Thyroid gland (tissue), 4 donors: ENCODE measurements around the gene POLR1H. TPM values are rescaled to one million over a fixed set of nuclear protein-coding genes. Genes with fewer than 3 reads are reported as not detected.

Experiments
- DNase-seq, 2 donors: peaks; one replicate each; pipeline ENCODE4 v3.0.0-alpha.2; 2019
- H3K27ac ChIP-seq, 3 donors: fragments of 200-600 bp; sonication (generic); 1 replicate in 2 of 3; 2 replicates in 1 of 3; pipeline ENCODE4 v1.5.1; 2016 to 2019; ENCODE audit warnings: mild to moderate bottlenecking in 1 of 3, moderate library complexity in 1 of 3
- H3K27me3 ChIP-seq: fragments of 200-600 bp; sonication (generic); one replicate; pipeline ENCODE4 v1.5.1; 2019
- H3K36me3 ChIP-seq, 2 donors: fragments of 200-600 bp; sonication (generic); one replicate each; pipeline ENCODE4 v1.5.1; 2016 to 2019
- H3K4me1 ChIP-seq, 2 donors: fragments of 200-600 bp; sonication (generic); one replicate each; pipeline ENCODE4 v1.5.1; 2017 to 2019
- H3K4me3 ChIP-seq, 3 donors: fragments of 200-600 bp; sonication (generic); replicated peaks in 1 of 3; 1 replicate in 2 of 3; 2 replicates in 1 of 3; pipeline ENCODE4 v1.5.1; 2016; ENCODE audit warnings: mild to moderate bottlenecking in 1 of 3
- H3K9me3 ChIP-seq: fragments of 200-600 bp; sonication (generic); one replicate; pipeline ENCODE4 v1.5.1; 2017
- POLR2A ChIP-seq, 2 donors: fragments of 450-650 bp; IDR thresholded peaks; one replicate each; pipeline ENCODE4 v1.6.1; 2017; ENCODE audit warnings: antibody characterized with exemption in 2 of 2, mild to moderate bottlenecking in 2 of 2, moderate library complexity in 1 of 2
- WGBS, 2 donors: methylation state at CpG; one replicate each; pipeline ENCODE4 v1.1.5; 2017; 5-methylcytosine and 5-hydroxymethylcytosine counted together
- intact Hi-C: fragments of 100-400 bp; cut with DNase I; formaldehyde crosslinking; loops from one replicate; pipeline ENCODE4 v1.15.1; 2023
- total RNA-seq, 4 donors: library from RNA; depleted of rRNA; stranded (reverse); fragments of >200 nt; gene quantifications; one replicate each; pipeline ENCODE4 v1.2.3, GENCODE V29; 2016
- TF ChIP-seq, protein P1 (sequence below), 6 experiments: fragments of 200-600 bp in 3 of 6; fragments of 450-650 bp in 3 of 6; sonication (generic) in 3 of 6; IDR thresholded peaks; one replicate each; pipeline ENCODE4 v1.5.1; 2016 to 2019; ENCODE audit warnings: antibody characterized with exemption in 6 of 6, mild to moderate bottlenecking in 2 of 6, inconsistent platforms in 1 of 6, moderate library complexity in 1 of 6

The POLR1H gene
- total RNA-seq, 4 donors from 2014 or later: 9.3 to 26.5 (median 12.2) TPM

- Histone ChIP-seq H3K4me1 (peaks cover 16 to 23% of the 10 kb centered on the region in 2 donors), H3K27me3 (peaks cover 11% of the 10 kb centered on the region), H3K4me3 (peak overlapping the region; percentile 46 to 70 (median 50)), H3K27ac (peak overlapping the region in 2 of 3 donors; percentile 77 to 81), H3K9me3 (no peaks in the 10 kb centered on the region), H3K36me3 (peaks cover 8 to 9% of the 10 kb centered on the region in 2 donors)
- TF ChIP-seq POLR2A (IDR thresholded peaks at IDR 0.05): no peak
- TF ChIP-seq, protein P1, sequence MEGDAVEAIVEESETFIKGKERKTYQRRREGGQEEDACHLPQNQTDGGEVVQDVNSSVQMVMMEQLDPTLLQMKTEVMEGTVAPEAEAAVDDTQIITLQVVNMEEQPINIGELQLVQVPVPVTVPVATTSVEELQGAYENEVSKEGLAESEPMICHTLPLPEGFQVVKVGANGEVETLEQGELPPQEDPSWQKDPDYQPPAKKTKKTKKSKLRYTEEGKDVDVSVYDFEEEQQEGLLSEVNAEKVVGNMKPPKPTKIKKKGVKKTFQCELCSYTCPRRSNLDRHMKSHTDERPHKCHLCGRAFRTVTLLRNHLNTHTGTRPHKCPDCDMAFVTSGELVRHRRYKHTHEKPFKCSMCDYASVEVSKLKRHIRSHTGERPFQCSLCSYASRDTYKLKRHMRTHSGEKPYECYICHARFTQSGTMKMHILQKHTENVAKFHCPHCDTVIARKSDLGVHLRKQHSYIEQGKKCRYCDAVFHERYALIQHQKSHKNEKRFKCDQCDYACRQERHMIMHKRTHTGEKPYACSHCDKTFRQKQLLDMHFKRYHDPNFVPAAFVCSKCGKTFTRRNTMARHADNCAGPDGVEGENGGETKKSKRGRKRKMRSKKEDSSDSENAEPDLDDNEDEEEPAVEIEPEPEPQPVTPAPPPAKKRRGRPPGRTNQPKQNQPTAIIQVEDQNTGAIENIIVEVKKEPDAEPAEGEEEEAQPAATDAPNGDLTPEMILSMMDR (IDR thresholded peaks at IDR 0.05): no peak
- DNase-seq: no peak
- intact Hi-C loops: no loop called here
- WGBS, 2 donors: 11 to 14% methylated on average over 8 of the region's 8 CpGs
These were observed 6.5 kb downstream of the POLR1H start for GRCh38 chr6:30067460-30068139.

DNA sequence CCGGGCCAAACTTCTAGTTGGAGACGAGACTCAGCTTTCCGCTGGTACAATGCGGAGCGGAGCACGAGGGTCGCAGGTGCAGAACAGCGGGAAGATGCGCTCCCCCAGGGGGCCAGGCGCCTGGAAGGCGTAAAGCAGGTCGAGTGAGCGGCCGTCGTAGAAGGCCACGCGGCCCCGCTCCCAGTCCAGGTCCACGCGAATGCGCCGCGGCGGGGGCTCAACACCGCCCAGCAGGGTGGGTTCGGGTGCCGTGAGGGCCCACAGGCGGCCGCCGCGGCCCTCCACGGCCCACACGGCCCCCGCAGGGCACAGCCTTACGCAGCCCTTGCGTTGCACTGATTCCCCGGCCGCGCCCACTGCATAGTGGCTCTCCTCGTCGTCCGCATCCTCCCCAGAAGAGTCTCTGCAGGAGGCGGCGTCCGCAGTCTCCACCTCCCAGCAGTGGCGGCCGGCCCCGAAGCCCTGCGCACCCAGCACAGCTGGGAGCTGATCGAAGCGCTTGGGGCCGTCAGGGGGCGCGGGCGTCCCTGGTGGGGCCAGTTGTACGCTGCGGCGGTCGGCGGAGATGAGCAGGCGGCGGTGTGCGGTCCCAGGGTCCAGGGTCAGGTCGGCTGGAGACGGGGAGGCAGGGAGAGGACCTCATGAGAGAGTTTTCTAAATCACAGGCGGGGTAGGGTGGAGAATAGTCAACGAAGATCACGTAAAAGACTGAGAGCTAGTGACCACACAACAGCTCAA, 10.2 kb downstream of the POLR1H start:
- no peak overlapping the region for H3K4me3 ChIP-seq
- 28% methylated on average over 23 to 34 of the region's 68 CpGs for WGBS, 2 donors
- peaks cover 8 to 9% of the 10 kb centered on the region in 2 donors for H3K36me3 ChIP-seq
- TF ChIP-seq, protein P1 (IDR thresholded peaks at IDR 0.05): no peak
- no peak for TF ChIP-seq POLR2A (IDR thresholded peaks at IDR 0.05)
- H3K27ac ChIP-seq: no peak overlapping the region
- H3K27me3 ChIP-seq: peaks cover 33% of the 10 kb centered on the region
- intact Hi-C loops: no loop called here
- H3K4me1 ChIP-seq: peaks cover 23 to 35% of the 10 kb centered on the region in 2 donors
- H3K9me3 ChIP-seq: no peaks in the 10 kb centered on the region
- DNase-seq: peak in 1 of 2 donors; percentile 7

- Histone ChIP-seq H3K4me3 (no peak overlapping the region), H3K9me3 (no peaks in the 10 kb centered on the region), H3K27me3 (peaks cover 33% of the 10 kb centered on the region), H3K27ac (no peak overlapping the region), H3K36me3 (peaks cover 8 to 9% of the 10 kb centered on the region in 2 donors), H3K4me1 (peaks cover 20 to 33% of the 10 kb centered on the region in 2 donors)
- WGBS, 2 donors: 37% methylated on average over 3 of the region's 3 CpGs
- no peak for DNase-seq
- intact Hi-C loops: no loop called here
- TF ChIP-seq, protein P1 (IDR thresholded peaks at IDR 0.05): no peak
- TF ChIP-seq POLR2A (IDR thresholded peaks at IDR 0.05): no peak
These were observed 10.8 kb downstream of the POLR1H start for GRCh38 chr6:30071858-30072257.

- Histone ChIP-seq H3K4me3 (no peak overlapping the region), H3K9me3 (no peaks in the 10 kb centered on the region), H3K36me3 (peaks cover 8 to 9% of the 10 kb centered on the region in 2 donors), H3K4me1 (peaks cover 13 to 25% of the 10 kb centered on the region in 2 donors), H3K27me3 (peaks cover 33% of the 10 kb centered on the region), H3K27ac (no peak overlapping the region)
- intact Hi-C loops: no loop called here
- WGBS, 2 donors: 40 to 52% methylated on average over 7 of the region's 7 CpGs
- DNase-seq: no peak
- TF ChIP-seq POLR2A (IDR thresholded peaks at IDR 0.05): no peak
- TF ChIP-seq, protein P1 (IDR thresholded peaks at IDR 0.05): no peak
These were observed 12.6 kb downstream of the POLR1H start for GRCh38 chr6:30073489-30074235.
